ENCODE data around the gene PDZD2.
"Not testable (repeated sequence)": the region's sequence is repeated elsewhere in the genome, so short reads cannot be mapped to it uniquely, and the experiment has no call there.

PDZD2 gene

GRCh38 chr5:31769530-31769929 lies 130.6 kb downstream of the PDZD2 start:
- ATAC-seq (no peak), DNase-seq (no peak)
- H3K4me1 Mint-ChIP-seq, result no peaks in the 10 kb centered on the region
- H3K27ac Mint-ChIP-seq, result no peak overlapping the region
- H3K36me3 Mint-ChIP-seq (ENCODE audit: low read depth), result no peaks in the 10 kb centered on the region
- no peaks in the 10 kb centered on the region for H3K27me3 Mint-ChIP-seq
- no peaks in the 10 kb centered on the region for H3K9me3 Mint-ChIP-seq
- no peak overlapping the region for H3K4me3 Mint-ChIP-seq

DNA sequence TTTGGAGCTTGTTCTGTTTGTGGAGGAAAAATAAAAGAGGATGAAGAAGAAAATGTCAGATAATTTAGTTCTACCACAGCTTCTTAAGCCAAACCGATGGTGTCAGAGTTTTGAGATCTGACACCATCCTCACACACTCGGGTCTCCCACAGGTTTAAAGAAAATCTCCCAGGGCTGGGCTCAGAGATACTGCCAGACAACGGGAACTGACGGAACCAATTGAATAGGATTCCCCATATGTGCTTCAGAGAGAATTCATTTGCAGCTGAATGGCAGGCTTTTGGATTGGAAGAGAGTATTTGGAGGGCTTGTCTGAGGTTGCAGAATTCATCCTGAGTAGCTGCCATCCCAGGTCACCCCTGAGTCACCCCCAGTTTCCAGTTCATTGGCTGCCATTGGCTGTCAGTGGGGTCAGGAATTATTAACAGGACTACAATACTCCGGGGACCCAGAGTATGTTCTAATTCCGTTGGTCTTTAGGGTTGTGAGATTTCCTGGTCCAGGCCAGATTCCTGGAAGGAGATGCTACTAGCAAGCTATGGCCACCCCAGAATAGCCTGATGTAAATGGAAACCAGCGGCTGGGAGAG lies 131.3 kb downstream of the PDZD2 start:
- no peak overlapping the region for H3K27ac Mint-ChIP-seq
- H3K4me1 Mint-ChIP-seq, result no peaks in the 10 kb centered on the region
- H3K36me3 Mint-ChIP-seq (ENCODE audit: low read depth), result no peaks in the 10 kb centered on the region
- ATAC-seq (no peak), DNase-seq (no peak)
- H3K9me3 Mint-ChIP-seq, result no peaks in the 10 kb centered on the region
- no peaks in the 10 kb centered on the region for H3K27me3 Mint-ChIP-seq
- H3K4me3 Mint-ChIP-seq, result no peak overlapping the region

GRCh38 chr5:31770998-31771397 lies 132.1 kb downstream of the PDZD2 start:
- Mint-ChIP-seq H3K27me3 (no peaks in the 10 kb centered on the region), H3K27ac (no peak overlapping the region), H3K36me3 (ENCODE audit: low read depth) (no peaks in the 10 kb centered on the region), H3K4me3 (no peak overlapping the region), H3K9me3 (no peaks in the 10 kb centered on the region), H3K4me1 (no peaks in the 10 kb centered on the region)
- DNase-seq (no peak), ATAC-seq (no peak)

- Mint-ChIP-seq H3K4me3 (no peak overlapping the region), H3K27me3 (no peaks in the 10 kb centered on the region), H3K9me3 (no peaks in the 10 kb centered on the region), H3K27ac (no peak overlapping the region), H3K4me1 (no peaks in the 10 kb centered on the region), H3K36me3 (ENCODE audit: low read depth) (no peaks in the 10 kb centered on the region)
- no peak for DNase-seq
- no peak for ATAC-seq
Measured at GRCh38 chr5:31771500-31771899, 132.6 kb downstream of the PDZD2 start.

GRCh38 chr5:31776294-31776693 lies 137.4 kb downstream of the PDZD2 start:
- not testable (repeated sequence) for H3K27ac Mint-ChIP-seq; H3K9me3 Mint-ChIP-seq; H3K27me3 Mint-ChIP-seq; H3K4me3 Mint-ChIP-seq; H3K36me3 Mint-ChIP-seq (ENCODE audit: low read depth); H3K4me1 Mint-ChIP-seq; ATAC-seq; DNase-seq

GRCh38 chr5:31776976-31777651 lies 138.2 kb downstream of the PDZD2 start:
- Mint-ChIP-seq H3K27ac (no peak overlapping the region), H3K36me3 (ENCODE audit: low read depth) (no peaks in the 10 kb centered on the region), H3K27me3 (no peaks in the 10 kb centered on the region), H3K4me1 (no peaks in the 10 kb centered on the region), H3K4me3 (no peak overlapping the region), H3K9me3 (no peaks in the 10 kb centered on the region)
- DNase-seq (no peak), ATAC-seq (no peak)

- Mint-ChIP-seq H3K27me3 (no peaks in the 10 kb centered on the region), H3K9me3 (no peaks in the 10 kb centered on the region), H3K36me3 (ENCODE audit: low read depth) (no peaks in the 10 kb centered on the region), H3K4me3 (no peak overlapping the region), H3K27ac (no peak overlapping the region), H3K4me1 (no peaks in the 10 kb centered on the region)
- DNase-seq (no peak), ATAC-seq (no peak)
Measured at GRCh38 chr5:31781772-31782171, 142.8 kb downstream of the PDZD2 start.

DNA sequence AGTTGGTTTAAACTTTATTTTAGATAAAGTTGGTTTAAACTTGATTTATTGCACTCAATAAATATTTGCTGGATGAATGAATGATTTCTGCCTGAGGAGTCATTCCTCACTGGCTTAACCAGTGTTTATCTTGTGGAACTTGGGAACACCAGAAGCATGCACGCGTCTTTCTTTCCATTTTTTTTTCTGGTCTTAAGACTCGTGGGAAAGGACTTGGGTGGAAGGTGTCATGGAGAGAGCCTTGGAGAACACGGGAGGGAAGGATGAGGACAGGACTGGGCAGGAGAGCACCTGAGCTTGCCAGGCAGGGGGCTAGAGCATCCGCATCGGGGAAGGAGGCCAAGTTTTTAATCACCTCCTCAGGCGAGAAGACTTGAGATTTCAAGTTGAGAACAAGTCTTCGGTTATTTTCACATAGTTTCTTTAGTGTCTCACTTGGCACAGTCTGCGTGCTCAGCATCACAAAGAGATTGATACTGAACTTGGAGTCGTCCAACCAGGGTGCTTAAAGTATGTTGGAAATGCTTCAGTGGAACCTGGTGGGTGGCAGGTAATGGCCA lies 144.2 kb downstream of the PDZD2 start:
- Mint-ChIP-seq H3K27me3 (no peaks in the 10 kb centered on the region), H3K36me3 (ENCODE audit: low read depth) (no peaks in the 10 kb centered on the region), H3K4me1 (no peaks in the 10 kb centered on the region), H3K27ac (no peak overlapping the region), H3K9me3 (no peaks in the 10 kb centered on the region), H3K4me3 (no peak overlapping the region)
- ATAC-seq (no peak), DNase-seq (no peak)

- Mint-ChIP-seq H3K36me3 (ENCODE audit: low read depth) (no peaks in the 10 kb centered on the region), H3K4me3 (no peak overlapping the region), H3K27ac (no peak overlapping the region), H3K9me3 (no peaks in the 10 kb centered on the region), H3K4me1 (no peaks in the 10 kb centered on the region), H3K27me3 (no peaks in the 10 kb centered on the region)
- no peak for DNase-seq
- ATAC-seq, result no peak
Measured at GRCh38 chr5:31783731-31784130, 144.8 kb downstream of the PDZD2 start.

DNA sequence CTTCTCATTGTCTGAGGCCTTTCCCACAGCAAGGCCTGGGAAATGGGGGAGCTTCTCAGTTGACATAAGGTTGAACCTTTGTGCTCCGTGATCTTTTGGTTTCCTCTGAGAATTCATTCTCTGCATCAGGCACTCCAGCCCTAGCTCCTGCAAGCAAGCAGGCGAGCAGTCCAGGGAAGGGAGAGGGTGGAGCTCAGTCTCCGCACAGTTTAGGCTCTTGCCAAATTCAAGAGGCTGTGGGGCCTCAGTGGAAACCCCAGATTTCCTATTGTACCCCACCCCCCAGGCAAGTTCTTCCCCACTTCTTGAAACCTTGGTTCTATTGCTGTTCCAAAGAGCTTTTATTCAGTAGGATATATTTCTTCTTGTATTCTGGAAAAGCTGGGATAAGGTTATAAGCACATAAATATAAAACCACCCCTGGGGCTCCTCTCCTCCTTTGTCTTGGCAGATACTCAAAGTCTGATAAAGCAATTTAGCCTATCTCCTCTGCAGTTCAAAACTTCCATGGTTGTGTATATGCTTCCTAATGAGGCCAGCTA lies 147.2 kb downstream of the PDZD2 start:
- Mint-ChIP-seq H3K4me3 (no peak overlapping the region), H3K27ac (no peak overlapping the region), H3K9me3 (no peaks in the 10 kb centered on the region), H3K36me3 (ENCODE audit: low read depth) (no peaks in the 10 kb centered on the region), H3K4me1 (no peaks in the 10 kb centered on the region), H3K27me3 (no peaks in the 10 kb centered on the region)
- DNase-seq, result no peak
- no peak for ATAC-seq

GRCh38 chr5:31794009-31794408 lies 155.1 kb downstream of the PDZD2 start:
- Mint-ChIP-seq H3K9me3 (no peaks in the 10 kb centered on the region), H3K4me3 (no peak overlapping the region), H3K27me3 (no peaks in the 10 kb centered on the region), H3K27ac (no peak overlapping the region), H3K36me3 (ENCODE audit: low read depth) (no peaks in the 10 kb centered on the region), H3K4me1 (no peaks in the 10 kb centered on the region)
- DNase-seq (no peak), ATAC-seq (no peak)

GRCh38 chr5:31798168-31798567 lies 159.2 kb downstream of the PDZD2 start:
- ATAC-seq (no peak), DNase-seq (no peak)
- no peaks in the 10 kb centered on the region for H3K4me1 Mint-ChIP-seq
- no peak overlapping the region for H3K4me3 Mint-ChIP-seq
- H3K36me3 Mint-ChIP-seq (ENCODE audit: low read depth), result no peaks in the 10 kb centered on the region
- no peaks in the 10 kb centered on the region for H3K27me3 Mint-ChIP-seq
- no peaks in the 10 kb centered on the region for H3K9me3 Mint-ChIP-seq
- no peak overlapping the region for H3K27ac Mint-ChIP-seq

DNA sequence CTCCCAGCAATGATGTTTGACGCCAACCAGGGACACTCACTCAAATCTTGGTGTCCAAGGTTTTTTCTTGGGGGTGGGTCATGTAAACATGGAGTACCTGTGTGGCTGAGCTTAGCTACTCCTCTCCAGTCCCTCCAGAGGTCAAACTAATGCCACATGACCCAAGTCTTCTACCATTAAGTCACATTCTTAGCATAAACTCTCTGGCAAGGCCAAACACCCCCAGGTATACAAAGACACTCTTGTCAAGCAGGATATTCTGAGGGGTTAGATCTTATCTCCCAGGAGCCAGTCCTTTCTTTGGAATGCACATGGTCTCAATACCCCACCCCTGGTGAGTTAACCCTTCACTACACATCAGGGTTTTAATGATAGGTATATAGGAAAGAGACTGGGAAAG lies 161.4 kb downstream of the PDZD2 start:
- Mint-ChIP-seq H3K36me3 (ENCODE audit: low read depth) (no peaks in the 10 kb centered on the region), H3K27me3 (peaks cover 2% of the 10 kb centered on the region), H3K9me3 (no peaks in the 10 kb centered on the region), H3K4me3 (no peak overlapping the region), H3K4me1 (no peaks in the 10 kb centered on the region), H3K27ac (no peak overlapping the region)
- ATAC-seq (no peak), DNase-seq (no peak)

DNA sequence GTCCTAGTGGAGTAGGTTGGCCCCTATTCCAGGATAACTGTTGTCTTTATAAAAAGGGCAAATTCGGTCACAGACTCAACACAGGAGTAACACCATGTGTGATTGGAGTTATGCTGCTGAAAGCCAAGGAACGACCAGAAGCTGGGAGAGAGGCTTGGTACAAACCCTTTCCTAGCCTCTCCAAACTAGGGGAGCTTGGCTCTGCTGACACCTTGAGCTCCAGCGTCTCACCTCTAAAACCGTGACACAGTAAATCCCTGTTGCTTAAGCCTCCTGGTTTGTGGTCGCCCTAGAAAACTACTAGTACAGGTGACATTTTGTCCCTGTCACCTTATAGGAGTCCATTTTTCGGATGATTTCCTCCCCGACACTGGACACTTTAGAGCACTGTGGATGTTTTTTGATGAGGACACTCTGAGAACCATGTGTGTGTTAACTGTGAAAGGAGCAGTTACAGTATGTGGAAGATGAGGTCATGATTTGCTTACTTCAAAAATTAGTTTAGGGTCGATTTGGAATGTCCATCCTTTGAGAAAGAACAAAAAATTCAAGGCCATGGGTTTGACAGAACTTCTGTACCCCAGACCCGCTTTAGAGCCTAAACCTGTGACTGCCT lies 167.0 kb downstream of the PDZD2 start:
- Mint-ChIP-seq H3K9me3 (no peaks in the 10 kb centered on the region), H3K27ac (no peak overlapping the region), H3K4me1 (no peaks in the 10 kb centered on the region), H3K27me3 (peaks cover 2% of the 10 kb centered on the region), H3K36me3 (ENCODE audit: low read depth) (no peaks in the 10 kb centered on the region), H3K4me3 (no peak overlapping the region)
- ATAC-seq, result no peak
- no peak for DNase-seq

DNA sequence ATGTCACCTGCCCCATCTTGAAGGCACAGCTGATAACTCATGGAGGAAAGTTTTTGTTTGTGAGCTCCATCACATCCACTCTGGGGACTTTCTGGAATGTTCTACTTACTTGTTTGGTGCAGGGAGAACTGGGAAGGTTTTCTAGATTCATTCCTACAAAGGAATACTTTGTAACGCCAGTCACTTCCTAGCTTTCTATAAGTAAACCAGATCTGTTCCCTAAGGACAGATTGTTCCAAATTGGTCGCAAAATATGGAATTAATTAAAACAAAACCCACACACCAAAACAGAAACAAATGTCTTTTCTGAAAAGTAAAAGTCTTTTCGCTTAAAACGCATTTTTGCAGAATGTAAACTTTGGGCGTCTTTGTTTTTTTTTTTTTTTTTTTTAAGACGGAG lies 167.6 kb downstream of the PDZD2 start:
- H3K4me1 Mint-ChIP-seq, result no peaks in the 10 kb centered on the region
- H3K4me3 Mint-ChIP-seq, result no peak overlapping the region
- peaks cover 2% of the 10 kb centered on the region for H3K27me3 Mint-ChIP-seq
- no peak overlapping the region for H3K27ac Mint-ChIP-seq
- no peaks in the 10 kb centered on the region for H3K9me3 Mint-ChIP-seq
- ATAC-seq (no peak), DNase-seq (no peak)
- H3K36me3 Mint-ChIP-seq (ENCODE audit: low read depth), result no peaks in the 10 kb centered on the region
